Activated CD4-positive, alpha-beta T cell treated with anti-CD3 and anti-CD28 coated beads, Interleukin-2, amount 50 U/mL, for 4 hours (primary cell): ENCODE data around the gene NLK.
"Not testable (repeated sequence)": the region's sequence is repeated elsewhere in the genome, so short reads cannot be mapped to it uniquely, and the experiment has no call there.

Experiments used
- DNase-seq, 2 experiments: peaks; one replicate each; pipeline ENCODE4 v3.0.0-alpha.2; 2020

NLK gene

GRCh38 chr17:28161311-28161710 lies 118.8 kb downstream of the NLK start:
- DNase-seq, result no peak

GRCh38 chr17:28166478-28166877 lies 124.0 kb downstream of the NLK start:
- DNase-seq, result no peak

GRCh38 chr17:28169621-28170349 lies 127.3 kb downstream of the NLK start:
- no peak for DNase-seq

- no peak for DNase-seq
Observed at GRCh38 chr17:28170771-28171170, 128.3 kb downstream of the NLK start.

GRCh38 chr17:28173031-28173561 lies 130.6 kb downstream of the NLK start:
- no peak for DNase-seq

- DNase-seq, result no peak
Observed at GRCh38 chr17:28173801-28174200, 131.3 kb downstream of the NLK start.

GRCh38 chr17:28174352-28175046 lies 132.0 kb downstream of the NLK start:
- peak; percentile 23 to 38 for DNase-seq

GRCh38 chr17:28177351-28177750 lies 134.9 kb downstream of the NLK start:
- no peak for DNase-seq

GRCh38 chr17:28178800-28179199 lies 136.3 kb downstream of the NLK start:
- no peak for DNase-seq

- no peak for DNase-seq
Observed at GRCh38 chr17:28180449-28180848, 138.0 kb downstream of the NLK start.

GRCh38 chr17:28181568-28181967 lies 139.1 kb downstream of the NLK start:
- no peak for DNase-seq

- no peak for DNase-seq
Observed at GRCh38 chr17:28182559-28182958, 140.1 kb downstream of the NLK start.

GRCh38 chr17:28185658-28186057 lies 143.2 kb downstream of the NLK start:
- DNase-seq, result no peak

- DNase-seq, result not testable (repeated sequence)
Observed at GRCh38 chr17:28186472-28186871, 144.0 kb downstream of the NLK start.

- DNase-seq, result no peak
Observed at GRCh38 chr17:28187931-28188330, 145.5 kb downstream of the NLK start.

GRCh38 chr17:28188841-28189263 lies 146.4 kb downstream of the NLK start:
- DNase-seq, result no peak

- DNase-seq, result no peak
Observed at GRCh38 chr17:28189667-28190066, 147.2 kb downstream of the NLK start.

GRCh38 chr17:28191018-28191417 lies 148.5 kb downstream of the NLK start:
- DNase-seq, result no peak

- DNase-seq, result no peak
Observed at GRCh38 chr17:28193241-28193640, 150.8 kb downstream of the NLK start.

- no peak for DNase-seq
Observed at GRCh38 chr17:28194382-28194781, 151.9 kb downstream of the NLK start.

- no peak for DNase-seq
Observed at GRCh38 chr17:28196636-28197035, 154.2 kb downstream of the NLK start.

GRCh38 chr17:28199115-28199514 lies 156.6 kb downstream of the NLK start:
- no peak for DNase-seq

GRCh38 chr17:28199728-28200127 lies 157.3 kb downstream of the NLK start:
- no peak for DNase-seq

GRCh38 chr17:28201315-28201714 lies 158.8 kb downstream of the NLK start:
- DNase-seq, result no peak
